ENCODE data around the gene F10.

The F10 gene

DNA sequence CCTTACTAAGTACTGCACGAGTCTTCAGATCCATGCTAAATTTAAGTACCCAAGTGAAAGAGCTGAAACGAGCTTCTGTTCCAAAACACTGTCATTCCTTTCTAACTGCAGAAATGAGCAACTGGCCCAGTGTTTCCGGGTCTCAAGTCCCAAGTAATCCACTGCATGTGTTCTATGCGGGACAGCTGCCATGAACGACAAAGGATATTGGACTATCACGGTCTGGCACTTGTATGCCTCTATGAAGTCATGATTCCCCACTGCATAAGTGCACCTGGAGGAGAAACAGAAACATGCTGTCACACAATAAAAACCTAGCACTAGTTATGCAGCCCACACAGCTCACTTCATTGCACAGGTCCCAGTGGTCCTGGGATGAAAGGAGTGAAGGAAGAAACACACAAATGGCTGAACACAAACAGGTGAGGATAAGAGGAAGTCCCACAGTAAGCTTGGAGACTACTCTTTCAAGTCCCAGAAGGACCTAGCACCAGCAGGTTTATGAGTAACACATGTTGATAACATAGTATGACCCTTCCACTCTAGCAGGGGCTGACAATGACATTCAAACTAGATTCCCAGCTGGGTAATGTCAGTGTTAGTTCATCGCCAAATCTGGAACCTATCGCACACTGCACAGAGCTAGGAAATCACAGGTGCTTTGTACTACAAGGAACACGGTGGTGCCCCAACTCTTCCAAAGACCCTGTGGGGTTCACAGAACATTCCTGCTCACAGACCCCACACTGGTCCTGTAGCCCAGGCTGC lies 74.6 kb downstream of the F10 start:
- TF ChIP-seq, protein P1, sequence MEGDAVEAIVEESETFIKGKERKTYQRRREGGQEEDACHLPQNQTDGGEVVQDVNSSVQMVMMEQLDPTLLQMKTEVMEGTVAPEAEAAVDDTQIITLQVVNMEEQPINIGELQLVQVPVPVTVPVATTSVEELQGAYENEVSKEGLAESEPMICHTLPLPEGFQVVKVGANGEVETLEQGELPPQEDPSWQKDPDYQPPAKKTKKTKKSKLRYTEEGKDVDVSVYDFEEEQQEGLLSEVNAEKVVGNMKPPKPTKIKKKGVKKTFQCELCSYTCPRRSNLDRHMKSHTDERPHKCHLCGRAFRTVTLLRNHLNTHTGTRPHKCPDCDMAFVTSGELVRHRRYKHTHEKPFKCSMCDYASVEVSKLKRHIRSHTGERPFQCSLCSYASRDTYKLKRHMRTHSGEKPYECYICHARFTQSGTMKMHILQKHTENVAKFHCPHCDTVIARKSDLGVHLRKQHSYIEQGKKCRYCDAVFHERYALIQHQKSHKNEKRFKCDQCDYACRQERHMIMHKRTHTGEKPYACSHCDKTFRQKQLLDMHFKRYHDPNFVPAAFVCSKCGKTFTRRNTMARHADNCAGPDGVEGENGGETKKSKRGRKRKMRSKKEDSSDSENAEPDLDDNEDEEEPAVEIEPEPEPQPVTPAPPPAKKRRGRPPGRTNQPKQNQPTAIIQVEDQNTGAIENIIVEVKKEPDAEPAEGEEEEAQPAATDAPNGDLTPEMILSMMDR (IDR thresholded peaks at IDR 0.05; ENCODE audit: poor library complexity, severe bottlenecking) = no peak
- no peak overlapping the region for H3K27ac ChIP-seq (ENCODE audit: poor library complexity, severe bottlenecking)
- no peaks in the 10 kb centered on the region for H3K27me3 ChIP-seq (ENCODE audit: insufficient read depth, poor library complexity, severe bottlenecking)
- H3K9me3 ChIP-seq (ENCODE audit: severe bottlenecking) = no peaks in the 10 kb centered on the region
- peaks cover 8% of the 10 kb centered on the region for H3K4me1 ChIP-seq (ENCODE audit: insufficient read depth, poor library complexity, severe bottlenecking)
- H3K4me3 ChIP-seq (ENCODE audit: severe bottlenecking) = no peak overlapping the region
- no peak for ATAC-seq (ENCODE audit: low read depth)
- no peak for DNase-seq (ENCODE audit: low spot score)
- peaks cover 92% of the 10 kb centered on the region for H3K36me3 ChIP-seq (ENCODE audit: low read depth)
